ENCODE results near the gene TNFRSF8.

TNFRSF8 gene

GRCh38 chr1:12143631-12144155 lies 80.6 kb downstream of the TNFRSF8 start:
- DNase-seq, result no peak

- DNase-seq, result no peak
Measured at GRCh38 chr1:12144236-12144635, 81.1 kb downstream of the TNFRSF8 start.

- DNase-seq, result no peak
Measured at GRCh38 chr1:12144969-12145368, 81.9 kb downstream of the TNFRSF8 start.

- no peak for DNase-seq
Measured at GRCh38 chr1:12145616-12146342, 82.7 kb downstream of the TNFRSF8 start.

GRCh38 chr1:12146343-12147112 lies 83.4 kb downstream of the TNFRSF8 start:
- DNase-seq, result no peak

- DNase-seq, result no peak
Measured at GRCh38 chr1:12147201-12147701, 84.1 kb downstream of the TNFRSF8 start.

- DNase-seq, result no peak
Measured at GRCh38 chr1:12148160-12148957, 85.3 kb downstream of the TNFRSF8 start.

- DNase-seq, result no peak
Measured at GRCh38 chr1:12148958-12149790, 86.1 kb downstream of the TNFRSF8 start.

GRCh38 chr1:12149791-12150175 lies 86.7 kb downstream of the TNFRSF8 start:
- no peak for DNase-seq

- DNase-seq, result no peak
Measured at GRCh38 chr1:12150456-12151200, 87.5 kb downstream of the TNFRSF8 start.

GRCh38 chr1:12151465-12151864 lies 88.4 kb downstream of the TNFRSF8 start:
- no peak for DNase-seq

GRCh38 chr1:12152113-12152891 lies 89.2 kb downstream of the TNFRSF8 start:
- DNase-seq, result no peak

GRCh38 chr1:12153181-12153785 lies 90.2 kb downstream of the TNFRSF8 start:
- no peak for DNase-seq

- DNase-seq, result no peak
Measured at GRCh38 chr1:12155328-12155727, 92.2 kb downstream of the TNFRSF8 start.

- DNase-seq, result no peak
Measured at GRCh38 chr1:12157366-12158231, 94.5 kb downstream of the TNFRSF8 start.

- no peak for DNase-seq
Measured at GRCh38 chr1:12158357-12159092, 95.4 kb downstream of the TNFRSF8 start.

GRCh38 chr1:12159816-12160215 lies 96.7 kb downstream of the TNFRSF8 start:
- no peak for DNase-seq

- no peak for DNase-seq
Measured at GRCh38 chr1:12161324-12161661, 98.2 kb downstream of the TNFRSF8 start.
